VCaP (cell line): ENCODE data around the gene LAMA3.

Experiments
- H3K27ac ChIP-seq: fragments of 450-650 bp; 2 replicates; pipeline ENCODE4 v1.5.1; 2017
- CTCF ChIP-seq: fragments of 450-650 bp; conservative IDR thresholded peaks from 2 replicates; pipeline ENCODE4 v1.5.1; 2017; ENCODE audit warnings: mild to moderate bottlenecking, moderate library complexity

Gene LAMA3

GRCh38 chr18:23876921-23877320 is 187.7 kb downstream of the LAMA3 start:
- TF ChIP-seq CTCF, result no peak
- H3K27ac ChIP-seq, result no peak overlapping the region

- TF ChIP-seq CTCF, result no peak
- no peak overlapping the region for H3K27ac ChIP-seq
These were observed 188.1 kb downstream of the LAMA3 start for GRCh38 chr18:23877371-23877770.

GRCh38 chr18:23878336-23878900 is 189.2 kb downstream of the LAMA3 start:
- no peak overlapping the region for H3K27ac ChIP-seq
- TF ChIP-seq CTCF, result no peak

GRCh38 chr18:23879126-23879525 is 189.9 kb downstream of the LAMA3 start:
- no peak for TF ChIP-seq CTCF
- H3K27ac ChIP-seq, result no peak overlapping the region

GRCh38 chr18:23879544-23879943 is 190.3 kb downstream of the LAMA3 start:
- no peak overlapping the region for H3K27ac ChIP-seq
- TF ChIP-seq CTCF, result no peak

- H3K27ac ChIP-seq, result no peak overlapping the region
These were observed 190.8 kb downstream of the LAMA3 start for GRCh38 chr18:23879966-23880565.

More at GRCh38 chr18:23879966-23880565, 190.8 kb downstream of the LAMA3 start:
- no peak for TF ChIP-seq CTCF
